HG03565 (cell line): Measurements from ENCODE around the gene PCBP2.
"Not testable (repeated sequence)": the region's sequence is repeated elsewhere in the genome, so short reads cannot be mapped to it uniquely, and the experiment has no call there.

Experiments used
- ATAC-seq: cut with Tn5 transposase; IDR thresholded peaks from one replicate; pipeline ENCODE4 v1.9.1; 2021; ENCODE audit warnings: mild to moderate bottlenecking, moderate library complexity; ENCODE audit not compliant: unreplicated experiment

Gene PCBP2

DNA sequence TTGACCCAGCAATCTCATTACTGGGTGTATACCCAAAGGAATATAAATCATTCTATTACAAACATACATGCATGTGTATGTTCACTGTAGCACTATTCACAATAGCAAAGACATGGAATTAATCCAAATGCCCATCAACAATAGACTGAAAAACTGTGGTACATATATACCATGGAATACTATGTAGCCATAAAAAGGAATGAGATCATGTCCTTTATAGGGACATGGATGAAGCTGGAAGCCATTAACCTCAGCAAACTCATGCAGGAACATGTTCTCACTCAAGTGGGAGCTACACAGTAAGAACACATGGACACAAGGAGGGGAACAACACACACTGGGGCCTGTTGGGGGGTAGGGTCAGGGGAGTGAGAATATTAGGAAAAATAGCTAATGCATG, 12.3 kb upstream of the PCBP2 start:
- ATAC-seq, result not testable (repeated sequence)

DNA sequence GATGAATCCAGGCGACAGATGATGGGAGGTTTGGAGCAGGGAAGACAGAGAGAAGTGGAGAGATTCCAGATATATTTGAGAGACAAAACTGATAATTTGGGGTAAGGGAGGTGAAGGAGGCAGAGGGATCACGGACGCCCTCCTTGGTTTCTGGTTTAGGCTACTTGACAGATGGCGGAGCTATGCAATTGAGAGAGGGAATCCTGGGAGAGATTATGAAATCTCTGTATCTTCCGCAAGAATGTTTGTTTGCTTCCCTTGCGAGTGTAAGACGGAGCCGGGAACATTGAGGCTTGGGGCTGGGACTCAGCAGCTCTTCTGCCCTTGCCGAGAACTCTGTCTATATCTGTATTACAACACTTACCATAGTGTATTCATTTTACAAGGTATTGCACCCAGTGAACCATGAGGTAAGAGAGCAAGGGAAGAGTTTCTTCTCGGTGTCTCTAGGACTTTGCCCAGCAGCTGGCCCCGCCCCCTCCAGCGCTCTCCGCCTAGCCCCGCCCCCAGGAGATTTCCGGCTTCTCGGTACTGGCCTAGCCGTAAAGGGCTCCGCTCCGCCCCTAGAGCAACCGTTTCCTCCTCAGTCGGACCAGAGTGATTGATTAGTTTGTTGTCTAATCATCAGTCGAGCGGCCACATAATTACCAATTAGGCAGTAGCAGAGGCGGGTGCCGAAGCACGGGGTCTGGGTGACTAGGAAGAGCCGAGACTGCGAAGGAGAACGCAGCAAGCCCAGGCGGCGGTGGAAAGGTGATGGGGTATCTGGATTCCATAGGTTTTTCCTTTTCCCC, 10.7 kb upstream of the PCBP2 start, which contains the start of gene PRR13:
Gene PRR13 (plus strand): TSS at position 695 of the 794 bp plus-strand sequence. CDS start 981 bp downstream, outside the sequence.
- peak; percentile 99 for ATAC-seq

DNA sequence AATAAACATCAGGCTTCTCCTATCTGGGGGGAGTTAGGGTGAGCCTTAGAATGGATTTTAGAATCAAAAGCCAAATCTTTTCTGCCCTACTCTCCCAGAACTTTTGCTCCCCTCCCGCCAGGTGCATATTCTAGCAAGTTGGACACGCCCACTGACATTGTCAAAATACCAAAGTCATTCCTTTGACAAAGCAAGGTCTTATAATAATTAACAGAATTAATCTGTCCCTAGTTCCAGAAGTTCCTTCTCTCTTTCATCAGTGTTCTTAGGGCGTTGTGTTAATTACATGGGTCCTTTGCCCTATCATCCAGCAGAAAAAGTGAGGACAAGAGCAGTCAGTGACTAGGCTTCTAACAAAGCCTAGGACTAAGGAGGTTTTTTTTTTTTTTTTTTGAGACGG, 7.9 kb upstream of the PCBP2 start:
- ATAC-seq, result no peak

DNA sequence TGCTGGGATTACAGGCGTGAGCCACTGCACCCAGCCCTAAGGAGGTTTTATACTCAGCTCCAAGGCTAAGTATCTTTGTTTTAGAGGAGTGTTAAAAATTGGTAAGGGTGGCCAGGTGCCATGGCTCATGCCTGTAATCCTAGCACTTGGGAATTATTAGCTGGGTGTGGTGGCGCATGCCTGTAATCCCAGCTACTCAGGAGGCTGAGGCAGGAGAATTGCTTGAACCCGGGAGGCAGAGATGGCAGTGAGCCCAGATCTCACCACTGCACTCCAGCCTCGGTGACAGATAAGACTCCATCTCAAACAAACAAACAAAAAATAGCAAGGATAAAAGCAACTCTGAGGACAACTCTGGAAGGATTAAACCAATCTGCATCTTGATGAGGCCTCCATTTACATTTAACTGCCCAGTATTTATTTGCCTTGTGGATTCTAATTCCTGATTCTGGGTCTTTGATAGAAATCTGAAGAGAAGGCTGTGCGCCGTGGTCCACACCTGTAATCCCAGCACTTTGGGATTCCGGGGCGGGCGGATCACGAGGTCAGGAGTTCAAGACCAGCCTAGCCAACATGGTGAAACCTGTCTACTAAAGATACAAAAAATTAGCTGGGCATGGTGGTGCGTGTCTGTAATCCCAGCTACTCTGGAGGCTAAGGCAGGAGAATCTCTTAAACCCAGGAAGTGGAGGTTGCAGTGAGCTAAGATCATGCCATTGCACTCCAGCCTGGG, 7.1 kb upstream of the PCBP2 start:
- not testable (repeated sequence) for ATAC-seq

DNA sequence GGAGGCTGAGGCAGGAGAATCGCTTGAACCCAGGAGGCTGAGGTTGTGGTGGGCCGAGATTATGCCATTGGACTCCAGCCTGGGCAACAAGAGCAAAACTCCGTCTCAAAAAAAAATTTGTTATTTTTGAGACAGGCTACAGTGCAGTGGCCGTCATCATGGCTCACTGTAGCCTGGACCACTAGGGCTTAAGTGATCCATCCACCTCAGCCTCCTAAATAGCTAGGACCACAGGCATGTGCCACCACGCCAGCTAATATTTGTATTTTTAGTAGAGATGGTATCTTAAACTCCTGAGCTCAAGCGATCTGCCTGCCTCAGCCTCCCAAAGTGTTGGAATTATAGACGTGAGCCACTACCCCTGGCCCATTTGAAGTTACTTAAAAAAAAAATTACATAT, 966 bp upstream of the PCBP2 start:
- no peak for ATAC-seq

DNA sequence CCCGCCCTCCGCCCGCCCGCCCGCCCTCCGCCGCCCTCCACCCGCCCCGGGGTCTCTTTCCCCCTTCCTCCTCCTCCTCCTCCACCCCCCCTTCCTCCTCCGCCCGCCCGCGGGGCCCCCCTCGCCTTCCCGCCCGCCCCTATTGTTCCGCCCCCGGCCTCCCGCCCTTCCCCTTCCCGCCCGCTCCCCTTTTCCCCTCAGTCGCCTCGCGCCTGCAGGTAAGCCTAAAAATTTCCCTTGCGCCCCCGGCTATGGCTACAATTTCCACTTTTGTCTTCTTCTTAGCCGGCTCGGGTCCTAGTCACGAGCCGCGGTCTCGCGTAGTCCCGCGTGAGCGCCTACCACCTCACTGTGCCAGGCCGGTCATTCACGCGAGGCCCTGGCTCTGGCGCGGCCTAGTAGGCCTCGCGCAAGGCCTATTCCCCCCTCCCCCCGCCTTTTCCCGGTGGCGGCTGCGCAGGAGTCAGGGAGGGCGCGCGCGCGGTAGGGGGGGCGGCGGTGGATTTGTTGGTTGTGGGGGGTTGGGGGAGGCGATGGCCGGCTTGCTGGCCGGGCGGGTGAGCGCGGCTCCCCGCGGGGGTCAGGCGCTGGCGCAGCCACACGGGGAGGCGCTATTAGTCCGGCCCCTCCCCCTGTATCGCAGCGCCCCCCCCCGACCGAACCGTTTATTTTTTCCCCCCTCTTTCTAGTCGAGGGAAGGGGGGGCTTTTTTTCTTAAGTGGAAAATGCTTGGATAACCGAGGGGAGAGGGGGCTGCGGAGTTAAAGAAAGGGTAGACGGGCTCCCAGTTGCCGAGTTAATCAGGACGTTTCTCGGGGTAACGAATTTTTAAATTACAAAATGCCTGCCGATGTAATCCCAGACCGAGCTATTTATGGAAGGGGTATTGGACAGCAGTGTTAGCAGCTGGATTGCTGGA, 516 bp downstream of the PCBP2 start:
- ATAC-seq, result no peak

DNA sequence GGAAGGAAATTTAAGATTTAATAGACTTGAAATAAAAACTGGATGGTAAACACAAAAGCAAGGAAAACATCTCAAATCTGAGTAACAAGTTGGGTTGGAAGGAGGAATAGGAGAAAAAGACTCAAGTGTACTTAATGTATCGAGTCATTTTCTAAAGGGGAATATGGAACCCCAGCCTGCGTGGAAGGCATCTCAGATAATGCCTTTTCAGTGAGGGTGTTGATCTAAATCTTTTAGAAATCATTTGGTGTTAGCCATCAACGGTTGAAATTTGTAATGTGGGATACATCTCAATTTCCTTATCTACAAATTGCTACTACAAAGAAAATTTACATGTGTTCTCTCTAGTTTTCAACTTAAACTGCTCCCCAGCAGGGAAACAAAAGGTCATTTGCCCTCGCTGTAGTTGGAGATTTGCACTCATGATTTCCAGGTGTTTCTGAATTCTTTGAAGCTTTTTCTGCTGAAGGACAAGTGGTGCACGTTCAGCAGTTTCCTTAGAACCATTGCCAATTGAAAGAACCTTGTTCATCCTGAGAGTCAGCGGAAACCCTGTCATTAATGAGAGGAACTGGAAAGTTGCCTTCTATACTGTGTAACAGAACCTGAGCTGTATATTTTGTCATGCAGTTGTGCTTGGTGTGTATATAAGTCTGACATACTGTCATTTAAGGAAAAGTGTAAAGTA, 2.2 kb downstream of the PCBP2 start:
- no peak for ATAC-seq

DNA sequence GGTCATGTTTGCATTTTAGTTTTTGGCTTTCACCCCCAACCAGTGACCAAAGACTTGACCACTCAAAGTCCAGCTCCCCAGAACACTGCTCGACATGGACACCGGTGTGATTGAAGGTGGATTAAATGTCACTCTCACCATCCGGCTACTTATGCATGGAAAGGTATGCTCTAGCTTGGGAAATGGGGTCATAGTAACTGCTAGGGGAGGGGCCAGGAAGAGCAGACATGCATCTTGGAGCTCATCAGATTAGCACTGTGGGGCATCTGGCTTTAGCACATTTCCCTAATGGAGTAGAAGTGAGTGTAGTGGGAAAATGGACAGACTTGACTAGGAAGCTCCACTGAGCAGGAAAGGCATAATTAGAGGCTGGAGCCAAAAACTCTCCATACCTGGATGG, 2.8 kb downstream of the PCBP2 start:
- no peak for ATAC-seq

DNA sequence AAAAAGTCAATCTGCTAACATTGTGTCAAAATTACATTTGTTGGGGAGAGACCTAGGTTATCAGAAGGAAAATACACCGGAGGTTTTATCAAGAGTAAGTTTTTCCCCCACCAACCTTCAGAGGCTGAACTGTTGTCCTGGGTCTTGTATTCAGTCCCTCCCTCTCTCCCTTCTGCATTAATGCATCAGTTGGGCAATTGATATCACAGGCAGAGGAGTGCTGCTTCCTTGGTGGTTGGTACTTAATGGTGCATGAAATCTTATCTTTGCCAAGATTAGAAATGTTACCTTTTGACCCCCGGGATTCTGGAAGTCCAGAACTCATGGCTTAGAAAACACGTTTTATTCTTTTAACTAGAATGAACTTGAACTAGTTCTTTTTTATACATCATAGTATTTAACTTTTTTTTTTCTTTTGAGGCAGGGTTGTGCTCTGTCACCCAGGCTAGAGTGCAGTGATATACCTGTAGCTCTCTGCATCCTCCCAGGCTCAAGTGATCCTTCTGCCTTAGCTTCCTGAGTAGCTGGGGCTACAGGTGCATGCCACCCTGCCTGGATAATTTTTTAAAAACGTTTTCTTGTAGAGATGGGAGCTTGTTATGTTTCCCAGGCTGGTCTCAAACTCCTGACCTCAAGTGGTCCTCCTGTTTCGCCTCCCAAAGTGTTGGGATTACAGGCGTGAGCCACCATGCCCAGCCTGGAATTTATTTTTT, 4.9 kb downstream of the PCBP2 start:
- ATAC-seq, result no peak

DNA sequence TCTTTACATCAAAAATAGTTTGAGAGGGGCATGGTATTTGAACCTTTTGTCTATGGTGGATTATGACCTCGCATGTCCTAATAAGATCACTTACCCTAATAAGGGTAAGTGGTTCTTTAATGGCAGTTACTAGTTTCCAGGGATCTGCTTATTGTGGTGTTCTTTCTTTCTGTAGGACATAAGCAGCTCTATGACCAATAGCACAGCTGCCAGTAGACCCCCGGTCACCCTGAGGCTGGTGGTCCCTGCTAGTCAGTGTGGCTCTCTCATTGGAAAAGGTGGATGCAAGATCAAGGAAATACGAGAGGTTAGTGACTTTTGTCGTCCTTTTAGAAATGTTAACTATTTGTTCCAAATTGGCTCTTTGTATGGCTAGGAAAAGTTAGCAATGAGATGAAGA, 7.2 kb downstream of the PCBP2 start:
- ATAC-seq, result no peak

DNA sequence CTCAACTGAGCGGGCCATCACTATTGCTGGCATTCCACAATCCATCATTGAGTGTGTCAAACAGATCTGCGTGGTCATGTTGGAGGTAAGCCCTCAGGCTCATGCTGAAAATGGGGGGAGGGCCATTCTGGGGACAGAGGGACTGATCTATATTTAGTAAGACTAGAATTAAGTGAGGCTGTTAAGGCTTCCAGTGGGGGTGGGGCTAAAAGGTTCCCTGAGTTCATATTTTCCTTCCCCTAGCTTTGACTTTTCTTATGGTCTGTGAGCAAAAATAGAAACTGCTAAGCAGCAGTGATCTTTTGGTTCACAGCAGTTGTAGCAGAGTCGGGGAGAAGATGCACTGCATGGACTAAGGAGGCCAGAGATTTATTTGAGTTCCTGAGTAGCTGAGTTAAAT, 9.2 kb downstream of the PCBP2 start:
- ATAC-seq, result no peak

DNA sequence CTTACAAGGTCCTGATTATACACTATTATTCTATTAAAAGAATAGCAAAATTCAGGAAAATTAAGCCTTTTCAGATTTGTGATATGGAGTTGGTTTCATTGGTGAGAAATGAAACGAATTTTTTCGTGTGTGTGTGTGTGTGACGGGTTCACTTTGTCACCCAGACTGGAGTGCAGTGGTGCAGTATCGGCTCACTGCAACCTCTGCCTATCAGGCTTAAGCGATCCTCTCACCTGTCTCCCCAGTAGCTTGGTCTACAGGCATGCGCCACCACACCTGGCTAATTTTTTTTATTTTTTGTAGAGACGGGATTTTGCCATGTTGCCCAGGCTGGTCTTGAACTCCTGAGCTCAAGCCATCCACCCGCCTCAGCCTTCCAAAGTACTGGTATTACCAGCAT, 9.7 kb downstream of the PCBP2 start:
- ATAC-seq, result no peak

DNA sequence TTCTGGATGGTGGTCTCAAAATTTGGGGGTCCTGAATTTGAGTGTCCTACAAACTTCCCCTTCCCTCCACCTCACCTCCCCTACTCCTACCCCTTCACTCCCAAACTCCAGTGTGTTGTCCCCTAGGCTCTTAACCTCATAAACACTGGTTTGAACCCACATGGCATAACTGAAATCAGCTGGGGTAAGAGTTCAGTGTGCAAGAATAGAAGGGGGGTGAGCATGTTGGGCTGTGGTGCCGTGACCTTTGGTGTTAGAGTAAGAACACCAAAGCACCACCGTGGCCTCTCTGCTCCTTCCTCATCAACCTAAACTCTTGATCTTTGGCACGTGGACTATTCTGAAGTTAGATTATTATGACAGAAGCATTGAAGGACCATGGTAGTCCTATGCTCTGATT, 11.0 kb downstream of the PCBP2 start:
- ATAC-seq, result no peak

DNA sequence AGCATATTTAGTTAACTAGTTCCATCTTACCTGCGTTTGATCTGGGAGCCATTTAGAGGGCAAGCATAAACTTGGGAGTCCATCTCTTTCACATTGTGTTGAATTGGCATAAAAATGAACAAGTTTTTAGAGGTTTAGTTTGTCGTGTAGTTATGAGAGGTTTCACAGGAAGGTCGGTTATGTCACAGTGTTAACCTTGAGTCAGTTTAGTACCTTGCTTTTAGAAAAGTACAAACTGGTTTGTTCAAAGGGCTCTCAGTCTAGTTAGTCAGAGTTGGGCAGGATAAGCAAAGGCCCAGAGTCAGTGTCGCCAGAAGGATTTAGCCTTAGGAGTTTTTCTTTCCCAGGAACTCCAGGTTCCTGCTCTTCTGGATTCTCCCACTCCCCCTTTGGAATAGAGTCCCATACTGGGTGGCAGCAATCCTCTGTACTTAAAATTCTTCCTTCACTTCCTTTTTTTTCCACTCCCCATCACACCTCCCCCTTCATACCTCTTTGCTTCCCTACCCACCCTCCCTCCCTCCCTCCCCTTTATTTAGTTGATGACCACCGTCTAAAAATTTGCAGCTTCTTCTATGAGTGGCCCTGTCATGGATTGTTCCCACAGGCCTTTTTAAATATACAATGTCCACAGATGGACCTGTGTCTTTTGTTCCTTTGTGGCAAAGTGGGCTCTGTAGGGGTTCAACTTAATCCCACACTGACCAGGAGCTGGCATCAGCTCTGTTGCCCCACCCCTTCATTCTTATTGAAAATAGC, 12.1 kb downstream of the PCBP2 start:
- ATAC-seq, result no peak

DNA sequence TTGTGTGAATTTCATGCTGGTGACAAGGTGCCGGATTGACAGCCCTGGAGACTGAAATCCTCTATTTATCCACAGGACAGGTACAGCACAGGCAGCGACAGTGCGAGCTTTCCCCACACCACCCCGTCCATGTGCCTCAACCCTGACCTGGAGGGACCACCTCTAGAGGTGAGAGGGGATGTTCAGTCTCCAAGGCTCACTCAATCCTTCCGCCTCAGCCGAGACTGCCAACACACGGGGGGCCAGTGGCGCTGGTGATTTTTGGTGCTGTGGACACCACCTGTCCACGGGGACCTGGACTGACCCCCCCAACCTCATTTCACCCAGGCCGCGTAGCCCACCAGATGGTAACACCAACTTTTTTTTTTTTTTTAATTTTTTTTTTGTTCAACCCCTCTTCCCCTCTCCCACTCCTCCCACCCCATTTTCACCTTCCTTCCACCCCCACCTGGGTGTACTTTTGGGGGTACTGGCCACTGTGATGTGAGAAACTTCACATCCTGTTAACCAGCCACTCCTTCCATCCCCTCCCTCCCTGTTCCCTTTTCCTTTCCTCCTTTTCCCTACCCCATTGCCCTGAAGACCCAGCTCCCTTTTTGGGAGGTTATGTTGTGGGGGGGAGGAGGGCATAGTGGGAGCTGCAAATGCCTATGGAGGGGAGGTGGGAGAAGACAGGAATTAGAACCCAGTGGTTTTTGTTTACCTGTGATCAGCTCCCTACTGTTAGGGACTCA, 12.9 kb downstream of the PCBP2 start:
- ATAC-seq, result no peak

DNA sequence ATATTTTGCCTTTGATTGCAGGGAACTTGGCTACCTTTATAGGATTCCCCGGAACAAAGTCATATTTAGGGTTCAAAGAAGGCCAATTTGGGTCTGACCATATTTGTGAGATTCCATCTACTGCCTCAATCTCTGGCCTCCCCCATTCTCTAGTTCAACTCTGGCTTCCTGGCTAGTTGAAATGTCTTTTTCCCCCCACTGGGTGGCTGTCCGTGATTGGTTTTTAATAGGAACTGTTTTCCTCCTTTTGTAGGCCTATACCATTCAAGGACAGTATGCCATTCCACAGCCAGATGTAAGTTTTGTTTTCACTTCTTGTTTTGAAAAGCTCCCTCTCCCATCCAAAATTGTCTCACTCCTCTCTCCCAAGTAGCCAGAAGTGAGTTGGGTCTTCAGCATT, 13.8 kb downstream of the PCBP2 start:
- ATAC-seq, result no peak

DNA sequence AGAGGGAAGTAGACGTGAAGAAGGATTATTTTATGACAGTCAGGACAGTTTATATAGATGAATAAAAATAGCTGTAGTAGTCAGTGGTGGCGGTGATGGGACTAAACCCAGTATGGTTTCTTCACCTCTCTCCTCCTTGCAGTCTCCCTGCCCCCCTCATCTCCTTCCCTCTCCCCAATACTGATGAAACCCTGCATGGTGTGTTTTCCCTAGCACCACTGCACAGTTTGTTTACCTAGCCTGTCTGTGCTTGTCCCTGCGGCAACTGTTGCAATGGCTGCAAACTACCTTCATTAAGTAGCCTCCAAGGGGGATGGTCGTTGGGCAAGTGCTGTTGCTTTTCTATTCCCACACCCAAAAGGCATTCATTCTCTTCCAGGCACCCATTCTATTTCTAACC, 14.7 kb downstream of the PCBP2 start:
- ATAC-seq, result no peak

DNA sequence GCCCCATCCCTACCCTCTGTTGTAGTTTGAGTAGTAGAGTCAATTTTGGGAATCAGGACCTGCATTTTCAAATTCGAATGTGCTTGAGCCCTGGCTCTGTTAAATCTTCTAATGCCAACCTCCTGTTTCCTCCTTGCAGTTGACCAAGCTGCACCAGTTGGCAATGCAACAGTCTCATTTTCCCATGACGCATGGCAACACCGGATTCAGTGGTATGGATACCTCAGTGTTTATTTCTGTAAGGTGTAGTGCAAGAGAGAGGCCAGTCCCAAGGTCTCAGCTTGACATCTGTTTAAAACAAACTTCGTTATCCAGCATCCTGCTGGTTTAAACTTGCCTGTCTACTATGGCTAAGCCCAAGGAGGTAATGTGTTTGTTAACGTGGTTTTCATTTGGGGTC, 15.2 kb downstream of the PCBP2 start:
- no peak for ATAC-seq

DNA sequence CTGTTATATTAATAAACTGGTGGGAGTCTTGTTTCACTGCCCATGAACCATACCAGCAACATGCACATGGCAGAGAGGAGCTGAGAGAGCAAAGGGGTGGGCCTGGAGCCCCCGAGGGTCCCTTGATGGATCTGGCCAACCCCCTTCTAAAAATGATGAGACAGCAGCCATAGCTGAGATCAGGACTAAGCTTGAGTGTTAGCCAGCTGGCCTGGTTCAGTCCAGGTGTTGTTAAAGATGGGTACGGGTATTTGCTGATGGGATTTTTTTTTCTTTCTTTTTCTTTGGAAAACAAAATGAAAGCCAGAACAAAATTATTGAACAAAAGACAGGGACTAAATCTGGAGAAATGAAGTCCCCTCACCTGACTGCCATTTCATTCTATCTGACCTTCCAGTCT, 16.0 kb downstream of the PCBP2 start:
- ATAC-seq, result no peak
